ENCODE data around the gene HDDC2. TPM values are rescaled to one million over a fixed set of nuclear protein-coding genes. Genes with fewer than 3 reads are reported as not detected.

Gene HDDC2
- total and polyA plus RNA-seq, 2 of the 8 experiments (the other 6 are each of a cell fraction or from before 2014, with no cell fraction given) = 89.3 to 129 TPM

DNA sequence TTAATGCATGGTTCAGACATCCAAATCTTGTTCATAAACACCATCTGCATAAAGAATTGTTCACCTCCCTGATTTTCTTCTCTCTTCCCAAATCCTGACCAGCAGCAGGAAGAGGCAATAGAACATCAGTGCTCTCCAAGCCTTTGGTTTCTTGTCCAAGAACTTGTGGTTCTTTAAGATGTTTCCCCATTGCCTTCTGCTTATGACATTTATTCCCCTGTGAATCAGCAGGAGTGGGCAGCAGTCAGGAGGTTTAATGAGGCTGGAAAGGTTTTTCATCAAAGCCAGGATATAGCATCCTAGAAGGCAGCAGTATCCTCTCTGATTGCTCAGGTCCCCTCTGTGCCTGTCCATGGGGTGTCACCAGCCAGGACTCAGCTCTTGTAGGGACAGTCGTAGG, 5.3 kb downstream of the HDDC2 start:
- 100% methylated on average over 1 of the region's 1 CpG; no CpG with 5 or more reads in 1 of the 2 experiments for WGBS, 2 experiments (ENCODE audit: extremely low coverage in 1 of 2, insufficient coverage in 1 of 2, insufficient read length in 1 of 2, insufficient replicate concordance in 2 of 2, low coverage in 1 of 2, low lambda C conversion rate in 2 of 2, missing lambda C conversion rate in 1 of 2)
- no peaks in the 10 kb centered on the region for H3K9me3 ChIP-seq (ENCODE audit: insufficient read depth in 2 of 2, low read depth in 1 of 2, low read length in 1 of 2)
- no peak overlapping the region for H2AFZ ChIP-seq (ENCODE audit: low read length)
- no peak overlapping the region for H2BK20ac ChIP-seq (ENCODE audit: low read length)
- no peak overlapping the region for H3K4me2 ChIP-seq (ENCODE audit: insufficient read depth in 1 of 2, low read depth in 2 of 2, low read length in 2 of 2)
- H3K27me3 ChIP-seq (replicated peaks in 1 of 4; ENCODE audit: control insufficient read depth in 3 of 4, extremely low read depth in 1 of 4, insufficient read depth in 3 of 4, low read length in 3 of 4) = no peaks in the 10 kb centered on the region
- H3K79me1 ChIP-seq (ENCODE audit: low read depth, low read length) = peaks cover 3% of the 10 kb centered on the region; the same call in 1 of the 2 replicates
- H3K27ac ChIP-seq (ENCODE audit: low read depth, low read length) = no peak overlapping the region
- H3K36me3 ChIP-seq (ENCODE audit: control insufficient read depth in 2 of 4, insufficient read depth in 4 of 4, low read length in 3 of 4) = peaks cover 11 to 47% (median 31%) of the 10 kb centered on the region in 4 experiments
- H2BK15ac ChIP-seq (ENCODE audit: low read length) = no peak overlapping the region
- H4K91ac ChIP-seq (replicated peaks; ENCODE audit: insufficient read length, low read length) = no peak overlapping the region
- no peak overlapping the region for H3K18ac ChIP-seq (ENCODE audit: extremely low read depth, low read length)
- POLR2A ChIA-PET (ENCODE audit: partially characterized antibody) = no interaction called here
- H4K5ac ChIP-seq (ENCODE audit: insufficient read length, low read depth, low read length) = no peak overlapping the region
- no peaks in the 10 kb centered on the region; a peak in 1 of 7 replicates for H3K4me1 ChIP-seq (replicated peaks in 1 of 4; ENCODE audit: control insufficient read depth in 3 of 4, insufficient read depth in 4 of 4, low read length in 3 of 4)
- no peak overlapping the region for H3K23ac ChIP-seq (ENCODE audit: insufficient read length)
- no peak overlapping the region for H3K4ac ChIP-seq (replicated peaks; ENCODE audit: insufficient read length, low read depth, low read length)
- no peak overlapping the region for H3K56ac ChIP-seq (replicated peaks; ENCODE audit: insufficient read length, low read depth, low read length)
- H3K23me2 ChIP-seq (ENCODE audit: low read depth, low read length) = no peaks in the 10 kb centered on the region
- FAIRE-seq = no peak
- H3K9ac ChIP-seq (replicated peaks in 1 of 4; ENCODE audit: extremely low read depth in 1 of 4, low read depth in 3 of 4, low read length in 3 of 4) = no peak overlapping the region
- H4K20me1 ChIP-seq (replicated peaks in 1 of 2; ENCODE audit: control insufficient read depth in 1 of 2, insufficient read depth in 2 of 2, low read length in 2 of 2) = peaks cover 0 to 3% of the 10 kb centered on the region in 2 experiments
- no peak overlapping the region for H4K8ac ChIP-seq (ENCODE audit: extremely low read depth, insufficient read depth, low read length)
- peaks cover 0 to 18% of the 10 kb centered on the region in 2 experiments; a peak in 2 of 4 replicates for H3K79me2 ChIP-seq (ENCODE audit: control insufficient read depth in 1 of 2, insufficient read depth in 2 of 2, low read length in 2 of 2)
- CTCF ChIA-PET (ENCODE audit: partially characterized antibody) = interaction anchor here (0.8 kb wide), 1 partner anchor 572 kb away, joined by 3 read pairs; no protein-coding TSS in a partner anchor
- no peak overlapping the region for H2AK5ac ChIP-seq (ENCODE audit: low read depth, low read length)
- no peak overlapping the region for H2BK12ac ChIP-seq (ENCODE audit: low read depth, low read length)
- no peak overlapping the region for H3K4me3 ChIP-seq (ENCODE audit: extremely low read depth in 1 of 4, insufficient read depth in 2 of 4, low read depth in 3 of 4, low read length in 4 of 4)
- DNase-seq (ENCODE audit: low read depth in 1 of 2, low spot score in 2 of 2) = no peak
- H2BK5ac ChIP-seq (ENCODE audit: low read depth, low read length) = no peak overlapping the region
- H2BK120ac ChIP-seq (replicated peaks; ENCODE audit: low read depth, low read length) = no peak overlapping the region
- H3K14ac ChIP-seq (ENCODE audit: insufficient read length) = no peak overlapping the region
- TF ChIP-seq NANOG (IDR thresholded peaks at IDR 0.05; ENCODE audit: insufficient read depth, low read depth, low read length, poor library complexity, severe bottlenecking) (no peak), CBX5 (IDR thresholded peaks at IDR 0.05; ENCODE audit: low read depth, low read length) (no peak), SIN3A (conservative IDR thresholded peaks at IDR 0.05 in 1 of 2, IDR thresholded peaks at IDR 0.05 in 1 of 2; ENCODE audit: low read depth in 1 of 2, low read length in 2 of 2) (no peak), CTBP2 (IDR thresholded peaks at IDR 0.05; ENCODE audit: borderline replicate concordance, insufficient read depth, insufficient read length, low read length) (no peak), FOSL1 (IDR thresholded peaks at IDR 0.05; ENCODE audit: insufficient read depth, low read depth, low read length) (no peak), BRCA1 (IDR thresholded peaks at IDR 0.05; ENCODE audit: low read depth, low read length) (no peak), RNF2 (IDR thresholded peaks at IDR 0.05; ENCODE audit: borderline replicate concordance, low read depth, low read length, missing control alignments, poor library complexity, severe bottlenecking) (no peak), ASH2L (IDR thresholded peaks at IDR 0.05; ENCODE audit: low read length) (no peak), SRF (IDR thresholded peaks at IDR 0.05; ENCODE audit: low read depth, low read length) (no peak), PHF8 (conservative IDR thresholded peaks at IDR 0.05; ENCODE audit: low read depth, low read length) (no peak)
- TF ChIP-seq, protein P1, sequence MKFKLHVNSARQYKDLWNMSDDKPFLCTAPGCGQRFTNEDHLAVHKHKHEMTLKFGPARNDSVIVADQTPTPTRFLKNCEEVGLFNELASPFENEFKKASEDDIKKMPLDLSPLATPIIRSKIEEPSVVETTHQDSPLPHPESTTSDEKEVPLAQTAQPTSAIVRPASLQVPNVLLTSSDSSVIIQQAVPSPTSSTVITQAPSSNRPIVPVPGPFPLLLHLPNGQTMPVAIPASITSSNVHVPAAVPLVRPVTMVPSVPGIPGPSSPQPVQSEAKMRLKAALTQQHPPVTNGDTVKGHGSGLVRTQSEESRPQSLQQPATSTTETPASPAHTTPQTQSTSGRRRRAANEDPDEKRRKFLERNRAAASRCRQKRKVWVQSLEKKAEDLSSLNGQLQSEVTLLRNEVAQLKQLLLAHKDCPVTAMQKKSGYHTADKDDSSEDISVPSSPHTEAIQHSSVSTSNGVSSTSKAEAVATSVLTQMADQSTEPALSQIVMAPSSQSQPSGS (IDR thresholded peaks at IDR 0.05; ENCODE audit: low read length) = no peak

All from H1 (cell line).